ENCODE measurements around the gene ZNF543. TPM values are rescaled to one million over a fixed set of nuclear protein-coding genes. Genes with fewer than 3 reads are reported as not detected.

Gene ZNF543
- total RNA-seq, 3 donors from 2014 or later, result 6.7 to 14.8 (median 8.5) TPM

DNA sequence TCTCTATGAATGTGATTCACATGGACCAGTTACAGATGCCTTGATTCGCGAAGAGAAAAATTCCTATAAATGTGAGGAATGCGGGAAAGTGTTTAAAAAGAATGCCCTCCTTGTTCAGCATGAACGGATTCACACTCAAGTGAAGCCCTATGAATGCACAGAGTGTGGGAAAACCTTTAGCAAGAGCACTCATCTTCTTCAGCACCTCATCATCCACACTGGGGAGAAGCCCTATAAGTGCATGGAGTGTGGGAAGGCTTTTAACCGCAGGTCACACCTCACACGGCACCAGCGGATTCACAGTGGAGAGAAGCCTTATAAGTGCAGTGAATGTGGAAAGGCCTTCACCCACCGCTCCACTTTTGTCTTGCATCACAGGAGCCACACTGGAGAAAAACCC is 7.7 kb downstream of the ZNF543 start:
- no peak overlapping the region for H3K27ac ChIP-seq
- H3K4me3 ChIP-seq, result no peak overlapping the region
- TF ChIP-seq POLR2AphosphoS5 (IDR thresholded peaks at IDR 0.05) (no peak), POLR2A (IDR thresholded peaks at IDR 0.05) (no peak)
- TF ChIP-seq, protein P1, sequence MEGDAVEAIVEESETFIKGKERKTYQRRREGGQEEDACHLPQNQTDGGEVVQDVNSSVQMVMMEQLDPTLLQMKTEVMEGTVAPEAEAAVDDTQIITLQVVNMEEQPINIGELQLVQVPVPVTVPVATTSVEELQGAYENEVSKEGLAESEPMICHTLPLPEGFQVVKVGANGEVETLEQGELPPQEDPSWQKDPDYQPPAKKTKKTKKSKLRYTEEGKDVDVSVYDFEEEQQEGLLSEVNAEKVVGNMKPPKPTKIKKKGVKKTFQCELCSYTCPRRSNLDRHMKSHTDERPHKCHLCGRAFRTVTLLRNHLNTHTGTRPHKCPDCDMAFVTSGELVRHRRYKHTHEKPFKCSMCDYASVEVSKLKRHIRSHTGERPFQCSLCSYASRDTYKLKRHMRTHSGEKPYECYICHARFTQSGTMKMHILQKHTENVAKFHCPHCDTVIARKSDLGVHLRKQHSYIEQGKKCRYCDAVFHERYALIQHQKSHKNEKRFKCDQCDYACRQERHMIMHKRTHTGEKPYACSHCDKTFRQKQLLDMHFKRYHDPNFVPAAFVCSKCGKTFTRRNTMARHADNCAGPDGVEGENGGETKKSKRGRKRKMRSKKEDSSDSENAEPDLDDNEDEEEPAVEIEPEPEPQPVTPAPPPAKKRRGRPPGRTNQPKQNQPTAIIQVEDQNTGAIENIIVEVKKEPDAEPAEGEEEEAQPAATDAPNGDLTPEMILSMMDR (IDR thresholded peaks at IDR 0.05), result no peak
- no peak for DNase-seq (ENCODE audit: low spot score in 2 of 2)
- intact Hi-C loops (cut with DNase I; ENCODE audit: low total_unique reads), result no loop called here
- H3K27me3 ChIP-seq, result no peaks in the 10 kb centered on the region
- peaks cover 46 to 69% of the 10 kb centered on the region in 2 donors for H3K9me3 ChIP-seq
- no peaks in the 10 kb centered on the region for H3K4me1 ChIP-seq
- peaks cover 37% of the 10 kb centered on the region for H3K36me3 ChIP-seq

DNA sequence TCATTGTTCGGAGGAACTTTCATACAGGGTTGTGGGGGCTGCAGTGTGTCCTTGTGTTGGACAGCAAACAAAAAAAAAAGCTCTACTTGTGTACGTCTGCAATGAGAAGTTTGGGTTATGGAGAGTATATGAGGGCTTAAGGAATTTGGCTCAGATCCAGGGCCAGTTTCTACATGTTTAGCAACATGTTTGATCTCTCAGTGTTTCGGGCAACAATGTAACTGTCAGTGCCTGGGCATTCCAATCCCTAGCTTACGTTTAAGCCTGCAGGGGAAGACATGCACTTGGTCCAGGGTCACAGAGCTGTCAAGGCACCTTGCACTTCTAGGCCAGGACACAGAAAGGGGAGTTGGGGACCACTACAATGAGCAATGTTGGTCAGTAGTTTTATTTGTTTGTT is 13.9 kb downstream of the ZNF543 start:
- Histone ChIP-seq H3K27ac (peak overlapping the region in 1 of 2 donors; percentile 40), H3K27me3 (no peaks in the 10 kb centered on the region), H3K4me1 (no peaks in the 10 kb centered on the region), H3K36me3 (peaks cover under 1% of the 10 kb centered on the region), H3K9me3 (peaks cover 7 to 20% of the 10 kb centered on the region in 2 donors), H3K4me3 (no peak overlapping the region)
- peak in 1 of 2 donors; percentile 44 for DNase-seq (ENCODE audit: low spot score in 2 of 2)
- TF ChIP-seq, protein P1 (IDR thresholded peaks at IDR 0.05), result no peak
- TF ChIP-seq POLR2A (IDR thresholded peaks at IDR 0.05) (no peak), POLR2AphosphoS5 (IDR thresholded peaks at IDR 0.05) (no peak)
- intact Hi-C loops (cut with DNase I; ENCODE audit: low total_unique reads), result no loop called here

DNA sequence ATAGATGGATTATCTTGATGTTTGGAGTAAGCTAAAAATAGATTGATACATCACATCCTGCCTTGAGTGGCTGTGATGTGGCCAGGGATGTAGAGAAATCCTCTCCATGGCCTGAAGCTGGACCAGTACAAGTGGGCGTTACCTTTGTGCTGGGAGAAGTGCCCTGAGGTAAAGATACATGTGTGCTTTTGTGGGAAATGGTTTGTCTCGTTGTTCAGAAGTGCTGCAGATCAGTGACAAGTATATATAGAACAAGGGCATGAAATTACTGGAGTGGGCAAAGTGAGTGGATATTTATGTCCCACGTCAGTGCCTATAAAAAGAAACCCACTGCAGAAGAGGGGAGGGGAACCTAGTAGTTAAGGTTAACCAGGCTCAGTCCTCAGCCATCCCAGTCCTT is 18.6 kb downstream of the ZNF543 start:
- TF ChIP-seq POLR2A (IDR thresholded peaks at IDR 0.05) (no peak), POLR2AphosphoS5 (IDR thresholded peaks at IDR 0.05) (no peak)
- TF ChIP-seq, protein P1 (IDR thresholded peaks at IDR 0.05), result no peak
- H3K36me3 ChIP-seq, result no peaks in the 10 kb centered on the region
- intact Hi-C loops (cut with DNase I; ENCODE audit: low total_unique reads), result no loop called here
- no peak overlapping the region for H3K27ac ChIP-seq
- H3K9me3 ChIP-seq, result peaks cover 0 to 5% of the 10 kb centered on the region in 2 donors
- H3K4me3 ChIP-seq, result no peak overlapping the region
- no peaks in the 10 kb centered on the region for H3K27me3 ChIP-seq
- no peak for DNase-seq (ENCODE audit: low spot score in 2 of 2)
- H3K4me1 ChIP-seq, result no peaks in the 10 kb centered on the region

DNA sequence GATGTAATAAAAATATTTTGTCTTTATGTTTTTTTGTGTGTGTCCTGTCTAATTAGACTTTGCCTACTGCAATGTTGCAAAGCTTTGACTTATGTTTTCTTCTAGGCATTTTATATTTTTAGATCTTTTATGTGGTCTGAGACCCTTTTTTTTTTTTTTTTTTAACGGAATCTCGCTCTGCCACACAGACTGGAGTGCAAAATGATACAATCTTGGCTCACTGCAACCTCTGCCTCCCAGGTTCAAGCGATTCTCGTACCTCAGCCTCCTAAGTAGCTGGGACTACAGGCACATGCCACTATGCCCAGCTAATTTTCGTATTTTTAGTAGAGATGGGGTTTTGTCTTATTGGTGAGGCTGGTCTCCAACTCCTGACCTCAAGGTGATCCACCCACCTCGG is 22.3 kb downstream of the ZNF543 start:
- Histone ChIP-seq H3K36me3 (no peaks in the 10 kb centered on the region), H3K27ac (no peak overlapping the region), H3K27me3 (no peaks in the 10 kb centered on the region), H3K9me3 (no peaks in the 10 kb centered on the region), H3K4me1 (no peaks in the 10 kb centered on the region), H3K4me3 (no peak overlapping the region)
- intact Hi-C loops (cut with DNase I; ENCODE audit: low total_unique reads), result no loop called here
- TF ChIP-seq POLR2A (IDR thresholded peaks at IDR 0.05) (no peak), POLR2AphosphoS5 (IDR thresholded peaks at IDR 0.05) (no peak)
- TF ChIP-seq, protein P1 (IDR thresholded peaks at IDR 0.05), result no peak
- DNase-seq (ENCODE audit: low spot score in 2 of 2), result no peak

DNA sequence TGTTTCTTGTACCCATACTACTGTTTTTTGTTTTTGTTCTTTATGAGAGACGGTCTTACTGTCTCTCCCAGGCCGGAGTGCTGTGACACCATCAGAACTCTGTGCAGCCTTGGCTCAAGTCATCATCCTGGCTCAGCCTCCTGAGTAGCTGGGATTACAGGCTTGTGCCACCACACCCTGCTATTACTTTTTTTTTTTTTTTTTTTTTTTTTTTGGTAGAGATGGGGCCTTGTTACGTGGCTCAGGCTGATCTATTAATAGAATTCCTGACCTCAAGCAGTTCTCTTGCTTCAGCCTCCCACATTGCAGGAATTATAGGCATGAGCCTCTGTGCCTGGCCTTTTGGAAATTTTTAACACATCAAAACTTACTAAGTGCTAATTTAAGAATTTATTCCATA is 27.9 kb downstream of the ZNF543 start:
- DNase-seq (ENCODE audit: low spot score in 2 of 2), result no peak
- no peak overlapping the region for H3K27ac ChIP-seq
- peaks cover 0 to 7% of the 10 kb centered on the region in 2 donors for H3K4me1 ChIP-seq
- TF ChIP-seq POLR2A (IDR thresholded peaks at IDR 0.05), result no peak
- TF ChIP-seq POLR2AphosphoS5 (IDR thresholded peaks at IDR 0.05), result no peak
- TF ChIP-seq, protein P1 (IDR thresholded peaks at IDR 0.05), result no peak
- peaks cover 3 to 5% of the 10 kb centered on the region in 2 donors for H3K9me3 ChIP-seq
- H3K36me3 ChIP-seq, result no peaks in the 10 kb centered on the region
- H3K4me3 ChIP-seq, result no peak overlapping the region
- no peaks in the 10 kb centered on the region for H3K27me3 ChIP-seq
- intact Hi-C loops (cut with DNase I; ENCODE audit: low total_unique reads), result no loop called here

Measured in breast epithelium (tissue), 4 donors.